HG02840 (cell line): ENCODE results near the gene WDR74.
"Not testable (repeated sequence)": the region's sequence is repeated elsewhere in the genome, so short reads cannot be mapped to it uniquely, and the experiment has no call there.

Experiments
- ATAC-seq: cut with Tn5 transposase; IDR thresholded peaks from one replicate; pipeline ENCODE4 v1.9.1; 2021; ENCODE audit warnings: mild to moderate bottlenecking, moderate library complexity, moderate number of reproducible peaks; ENCODE audit not compliant: unreplicated experiment, low FRiP score

WDR74 gene

GRCh38 chr11:62842171-62842741 is 2.9 kb upstream of the WDR74 start:
- no peak for ATAC-seq

GRCh38 chr11:62841361-62842170 is 2.2 kb upstream of the WDR74 start:
- ATAC-seq, result peak; percentile 46

GRCh38 chr11:62840721-62841360 is 1.5 kb upstream of the WDR74 start:
- peak; percentile 4 for ATAC-seq

- no peak for ATAC-seq
These were observed 4.1 kb downstream of the WDR74 start for GRCh38 chr11:62835336-62835735.

- ATAC-seq, result peak; percentile 10
These were observed 6.8 kb downstream of the WDR74 start, which contains the start of gene TEX54 for GRCh38 chr11:62832336-62833234. TSS of gene TEX54 (minus strand) at chr11:62832841.

GRCh38 chr11:62831520-62832335 is 7.7 kb downstream of the WDR74 start, which contains the start of gene STX5:
TSS of gene STX5 (minus strand) at chr11:62832051. CDS start at chr11:62831243, 808 bp downstream.
- peak; percentile 76 for ATAC-seq

- ATAC-seq, result no peak
These were observed 8.4 kb downstream of the WDR74 start for GRCh38 chr11:62830904-62831519.

GRCh38 chr11:62828130-62828529 is 11.3 kb downstream of the WDR74 start:
- ATAC-seq, result not testable (repeated sequence)

- ATAC-seq, result no peak
These were observed 15.7 kb downstream of the WDR74 start for GRCh38 chr11:62823677-62824076.

- ATAC-seq, result no peak
These were observed 22.3 kb downstream of the WDR74 start for GRCh38 chr11:62817129-62817528.

- ATAC-seq, result no peak
These were observed 22.8 kb downstream of the WDR74 start for GRCh38 chr11:62816557-62816956.

GRCh38 chr11:62811659-62812058 is 27.7 kb downstream of the WDR74 start:
- ATAC-seq, result no peak

- no peak for ATAC-seq
These were observed 28.6 kb downstream of the WDR74 start for GRCh38 chr11:62810748-62811147.

- no peak for ATAC-seq
These were observed 32.7 kb downstream of the WDR74 start for GRCh38 chr11:62806611-62807121.

GRCh38 chr11:62805961-62806441 is 33.4 kb downstream of the WDR74 start:
- no peak for ATAC-seq

GRCh38 chr11:62805076-62805892 is 34.1 kb downstream of the WDR74 start, which contains the start of gene NXF1:
TSS of gene NXF1 (minus strand) at chr11:62805440. CDS start at chr11:62805356, 84 bp downstream.
- peak; percentile 80 for ATAC-seq

- no peak for ATAC-seq
These were observed 34.9 kb downstream of the WDR74 start for GRCh38 chr11:62804310-62805075.
